Activated naive CD8-positive, alpha-beta T cell (primary cell): ENCODE measurements around the gene UBE2J2.

Experiments
- H3K27ac Mint-ChIP-seq: one replicate; pipeline ENCODE4 v1.8.0; 2021; ENCODE audit warnings: mixed read lengths
- H3K27me3 Mint-ChIP-seq: one replicate; pipeline ENCODE4 v1.8.0; 2021; ENCODE audit warnings: mixed read lengths
- H3K36me3 Mint-ChIP-seq: one replicate; pipeline ENCODE4 v1.8.0; 2021; ENCODE audit warnings: mixed read lengths
- H3K4me1 Mint-ChIP-seq: one replicate; pipeline ENCODE4 v1.8.0; 2021; ENCODE audit warnings: low read depth, mixed read lengths
- H3K4me3 Mint-ChIP-seq: one replicate; pipeline ENCODE4 v1.8.0; 2021; ENCODE audit warnings: mild to moderate bottlenecking, mixed read lengths
- H3K9me3 Mint-ChIP-seq: one replicate; pipeline ENCODE4 v1.8.0; 2021; ENCODE audit warnings: low read depth, mixed read lengths

UBE2J2 gene

GRCh38 chr1:1206966-1207531 is 66.6 kb downstream of the UBE2J2 start:
- H3K36me3 Mint-ChIP-seq = no peaks in the 10 kb centered on the region

GRCh38 chr1:1206376-1206965 is 67.2 kb downstream of the UBE2J2 start, which contains the start of gene TNFRSF18:
TNFRSF18 (minus strand) TSS chr1:1206592; CDS start chr1:1206571, 21 bp downstream.
- Mint-ChIP-seq H3K4me3 (peak within 1 kb of the TSS; percentile 73), H3K27me3 (no peaks in the 10 kb centered on the region), H3K36me3 (no peaks in the 10 kb centered on the region), H3K9me3 (no peaks in the 10 kb centered on the region), H3K4me1 (peaks cover 14% of the 10 kb centered on the region), H3K27ac (peak within 1 kb of the TSS; percentile 28)

More at GRCh38 chr1:1206966-1207531, 66.6 kb downstream of the UBE2J2 start:
- peak overlapping the region; percentile 73 for H3K4me3 Mint-ChIP-seq
- peak overlapping the region; percentile 28 for H3K27ac Mint-ChIP-seq
- peaks cover 14% of the 10 kb centered on the region for H3K4me1 Mint-ChIP-seq
- no peaks in the 10 kb centered on the region for H3K9me3 Mint-ChIP-seq
- H3K27me3 Mint-ChIP-seq = no peaks in the 10 kb centered on the region

- Mint-ChIP-seq H3K36me3 (no peaks in the 10 kb centered on the region), H3K4me3 (peak overlapping the region; percentile 70), H3K9me3 (no peaks in the 10 kb centered on the region), H3K27ac (no peak overlapping the region), H3K27me3 (no peaks in the 10 kb centered on the region), H3K4me1 (peaks cover 14% of the 10 kb centered on the region)
These were observed 67.8 kb downstream of the UBE2J2 start for GRCh38 chr1:1205769-1206375.

- Mint-ChIP-seq H3K4me1 (peaks cover 18% of the 10 kb centered on the region), H3K36me3 (no peaks in the 10 kb centered on the region), H3K9me3 (no peaks in the 10 kb centered on the region), H3K4me3 (peak overlapping the region; percentile 70), H3K27me3 (no peaks in the 10 kb centered on the region), H3K27ac (no peak overlapping the region)
These were observed 68.5 kb downstream of the UBE2J2 start for GRCh38 chr1:1204998-1205768.

- Mint-ChIP-seq H3K9me3 (no peaks in the 10 kb centered on the region), H3K4me3 (peak overlapping the region; percentile 27), H3K36me3 (no peaks in the 10 kb centered on the region), H3K27me3 (no peaks in the 10 kb centered on the region), H3K27ac (no peak overlapping the region), H3K4me1 (peaks cover 15% of the 10 kb centered on the region)
These were observed 69.2 kb downstream of the UBE2J2 start for GRCh38 chr1:1204425-1204920.
